Vagina (tissue), 2 donors: ENCODE measurements around the gene MICAL2. TPM values are rescaled to one million over a fixed set of nuclear protein-coding genes. Genes with fewer than 3 reads are reported as not detected.

Source experiments
- DNase-seq, 2 donors: peaks; one replicate each; pipeline ENCODE4 v3.0.0-alpha.2; 2017; ENCODE audit errors: extremely low spot score in 2 of 2
- H3K27ac ChIP-seq: fragments of 200-600 bp; sonication (generic); one replicate; pipeline ENCODE4 v1.5.1; 2019
- H3K27me3 ChIP-seq: fragments of 200-600 bp; sonication (generic); one replicate; pipeline ENCODE4 v1.5.1; 2019
- H3K36me3 ChIP-seq, 2 donors: fragments of 200-600 bp; sonication (generic); one replicate each; pipeline ENCODE4 v1.5.1; 2017 to 2019
- H3K4me1 ChIP-seq: fragments of 200-600 bp; sonication (generic); one replicate; pipeline ENCODE4 v1.5.1; 2019
- H3K4me3 ChIP-seq, 2 donors: fragments of 200-600 bp; sonication (generic); 1 replicate in 1 of 2; 2 replicates in 1 of 2; pipeline ENCODE4 v1.5.1; 2016 to 2019
- H3K9me3 ChIP-seq: fragments of 200-600 bp; sonication (generic); one replicate; pipeline ENCODE4 v1.5.1; 2019
- CTCF ChIP-seq, 3 experiments: fragments of 450-650 bp in 2 of 3; fragments of 200-600 bp in 1 of 3; sonication (generic) in 1 of 3; IDR thresholded peaks; one replicate each; pipeline ENCODE4 v1.5.1; 2017 to 2019; ENCODE audit warnings: antibody characterized with exemption in 3 of 3, mild to moderate bottlenecking in 2 of 3, moderate library complexity in 2 of 3
- POLR2A ChIP-seq, 2 donors: fragments of 450-650 bp; IDR thresholded peaks; one replicate each; pipeline ENCODE4 v1.6.1; 2017; ENCODE audit warnings: antibody characterized with exemption in 2 of 2, mild to moderate bottlenecking in 2 of 2, moderate library complexity in 2 of 2
- POLR2AphosphoS5 ChIP-seq, 2 donors: sonication (generic); formaldehyde crosslinking; IDR thresholded peaks; one replicate each; pipeline ENCODE4 v1.9.0; 2017; ENCODE audit warnings: antibody characterized with exemption in 2 of 2, mild to moderate bottlenecking in 2 of 2, low read depth in 1 of 2; ENCODE audit not compliant: insufficient read depth in 1 of 2
- intact Hi-C: fragments of 100-400 bp; cut with DNase I; formaldehyde crosslinking; loops from one replicate; pipeline ENCODE4 v1.15.1; 2023
- total RNA-seq: library from RNA; depleted of rRNA; stranded (reverse); fragments of >200 nt; gene quantifications from one replicate; pipeline ENCODE4 v1.2.3, GENCODE V29; 2016

MICAL2 gene
- total RNA-seq, 1 donor from 2014 or later: 41.7 TPM

GRCh38 chr11:12222055-12222792, 111.8 kb downstream of the MICAL2 start:
- intact Hi-C loops: loop anchor here (10.0 kb wide), 1 partner anchor 137 kb away; no protein-coding TSS in a partner anchor
- Histone ChIP-seq H3K4me3 (no peak overlapping the region), H3K9me3 (no peaks in the 10 kb centered on the region), H3K36me3 (peaks cover 0 to 11% of the 10 kb centered on the region in 2 donors), H3K27ac (no peak overlapping the region), H3K4me1 (peaks cover 57% of the 10 kb centered on the region), H3K27me3 (no peaks in the 10 kb centered on the region)
- no peak for DNase-seq
- peak in 1 of 2 donors; percentile 19 for TF ChIP-seq POLR2AphosphoS5 (IDR thresholded peaks at IDR 0.05; ENCODE audit: insufficient read depth in 1 of 2, low read depth in 1 of 2)
- TF ChIP-seq POLR2A (IDR thresholded peaks at IDR 0.05): no peak

DNA sequence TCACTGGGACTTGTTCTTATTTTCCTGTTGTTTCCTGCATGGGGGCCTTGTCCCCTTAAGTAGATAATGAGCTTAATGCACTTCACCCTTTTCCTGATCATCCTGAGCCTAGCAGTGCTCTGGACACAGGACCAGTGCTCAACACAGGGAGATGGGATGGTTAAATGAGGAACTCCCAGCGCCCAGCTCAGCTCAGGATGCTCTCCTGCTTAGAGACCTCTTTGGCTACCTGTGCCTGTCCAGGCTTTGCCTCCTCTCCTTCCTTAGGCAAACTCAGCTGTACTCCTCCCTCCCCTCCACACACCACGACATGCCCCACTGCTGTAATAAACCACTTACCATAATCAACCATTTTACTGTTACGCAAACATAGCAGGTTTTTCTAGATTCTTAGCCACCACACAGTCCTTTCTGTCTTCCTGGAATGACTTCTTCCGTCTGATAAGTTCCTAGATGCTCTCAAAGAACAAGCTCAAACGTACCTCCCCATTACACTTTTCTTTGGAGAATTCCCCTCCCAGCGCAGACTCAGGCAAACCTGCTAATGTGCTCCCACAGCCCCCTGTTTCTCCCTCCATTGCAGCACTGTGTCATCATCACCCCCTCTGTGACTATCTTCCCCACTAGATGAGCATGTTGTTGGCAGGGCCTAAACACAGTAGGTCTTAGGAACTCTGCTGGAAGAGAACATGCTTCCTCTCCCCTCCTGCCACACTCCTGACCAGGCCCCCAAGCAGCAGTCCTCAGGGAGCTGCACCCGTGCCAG, 113.6 kb downstream of the MICAL2 start:
- peaks cover 0 to 11% of the 10 kb centered on the region in 2 donors for H3K36me3 ChIP-seq
- peaks cover 57% of the 10 kb centered on the region for H3K4me1 ChIP-seq
- intact Hi-C loops: loop anchor here (10.0 kb wide), 1 partner anchor 139 kb away; no protein-coding TSS in a partner anchor
- no peak overlapping the region for H3K4me3 ChIP-seq
- no peaks in the 10 kb centered on the region for H3K9me3 ChIP-seq
- no peaks in the 10 kb centered on the region for H3K27me3 ChIP-seq
- TF ChIP-seq POLR2A (IDR thresholded peaks at IDR 0.05) (no peak), POLR2AphosphoS5 (IDR thresholded peaks at IDR 0.05; ENCODE audit: insufficient read depth in 1 of 2, low read depth in 1 of 2) (peak in 1 of 2 donors; percentile 70)
- H3K27ac ChIP-seq: peak overlapping the region; percentile 26
- no peak for DNase-seq

DNA sequence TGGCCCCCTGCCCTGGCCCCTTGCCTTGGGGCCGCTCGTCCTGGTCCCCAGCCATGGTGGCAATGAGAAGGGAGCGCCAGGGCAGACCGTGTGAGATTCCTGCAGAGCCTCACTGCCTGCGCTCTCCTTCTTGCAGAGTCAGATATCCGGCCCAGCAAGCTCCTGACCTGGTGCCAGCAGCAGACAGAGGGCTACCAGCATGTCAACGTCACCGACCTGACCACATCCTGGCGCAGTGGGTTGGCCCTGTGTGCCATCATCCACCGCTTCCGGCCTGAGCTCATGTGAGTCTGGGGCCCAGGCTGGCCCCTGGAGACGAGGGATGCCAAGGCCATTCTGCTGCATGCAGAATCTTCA, 114.1 kb downstream of the MICAL2 start:
- H3K4me3 ChIP-seq: no peak overlapping the region
- TF ChIP-seq POLR2AphosphoS5 (IDR thresholded peaks at IDR 0.05; ENCODE audit: insufficient read depth in 1 of 2, low read depth in 1 of 2): peak in 1 of 2 donors; percentile 71
- no peak for TF ChIP-seq POLR2A (IDR thresholded peaks at IDR 0.05)
- H3K36me3 ChIP-seq: peaks cover 0 to 11% of the 10 kb centered on the region in 2 donors
- peaks cover 57% of the 10 kb centered on the region for H3K4me1 ChIP-seq
- H3K9me3 ChIP-seq: no peaks in the 10 kb centered on the region
- peak overlapping the region; percentile 26 for H3K27ac ChIP-seq
- no peaks in the 10 kb centered on the region for H3K27me3 ChIP-seq
- no peak for DNase-seq
- intact Hi-C loops: loop anchor here (10.0 kb wide), 1 partner anchor 140 kb away; no protein-coding TSS in a partner anchor

- Histone ChIP-seq H3K27ac (peak overlapping the region; percentile 13), H3K27me3 (no peaks in the 10 kb centered on the region), H3K9me3 (no peaks in the 10 kb centered on the region), H3K4me1 (peaks cover 50% of the 10 kb centered on the region), H3K4me3 (no peak overlapping the region), H3K36me3 (peaks cover 0 to 11% of the 10 kb centered on the region in 2 donors)
- intact Hi-C loops: loop anchor here (10.0 kb wide), 1 partner anchor 140 kb away; no protein-coding TSS in a partner anchor
- no peak for DNase-seq
- no peak for TF ChIP-seq POLR2A (IDR thresholded peaks at IDR 0.05)
- TF ChIP-seq CTCF (IDR thresholded peaks at IDR 0.05): no peak
- no peak for TF ChIP-seq POLR2AphosphoS5 (IDR thresholded peaks at IDR 0.05; ENCODE audit: insufficient read depth in 1 of 2, low read depth in 1 of 2)
These were observed 114.8 kb downstream of the MICAL2 start for GRCh38 chr11:12225046-12225739.

GRCh38 chr11:12226093-12226492, 115.7 kb downstream of the MICAL2 start:
- no peak for TF ChIP-seq POLR2A (IDR thresholded peaks at IDR 0.05)
- no peak for TF ChIP-seq POLR2AphosphoS5 (IDR thresholded peaks at IDR 0.05; ENCODE audit: insufficient read depth in 1 of 2, low read depth in 1 of 2)
- TF ChIP-seq CTCF (IDR thresholded peaks at IDR 0.05): no peak
- H3K9me3 ChIP-seq: no peaks in the 10 kb centered on the region
- no peak overlapping the region for H3K27ac ChIP-seq
- no peak for DNase-seq
- H3K36me3 ChIP-seq: peaks cover 0 to 11% of the 10 kb centered on the region in 2 donors
- H3K4me3 ChIP-seq: no peak overlapping the region
- H3K4me1 ChIP-seq: peaks cover 41% of the 10 kb centered on the region
- no peaks in the 10 kb centered on the region for H3K27me3 ChIP-seq
- intact Hi-C loops: loop anchor here (10.0 kb wide), 1 partner anchor 141 kb away; no protein-coding TSS in a partner anchor
